Measurements from ENCODE around the gene ERC2. TPM values are rescaled to one million over a fixed set of nuclear protein-coding genes. Genes with fewer than 3 reads are reported as not detected.

The ERC2 gene
- total and polyA plus RNA-seq, 9 donors = 1.2 to 9.4 (median 5.4) TPM

GRCh38 chr3:56157693-56158362 lies 310.4 kb downstream of the ERC2 start:
- Histone ChIP-seq H3K9me3 (no peaks in the 10 kb centered on the region), H3K27me3 (no peaks in the 10 kb centered on the region), H3K4me1 (ENCODE audit: insufficient read depth) (no peaks in the 10 kb centered on the region), H3K4me3 (no peak overlapping the region), H3K27ac (no peak overlapping the region), H3K36me3 (no peaks in the 10 kb centered on the region)
- 85 to 91% (median 90%) methylated on average over 3 of the region's 3 CpGs for WGBS, 3 donors
- DNase-seq = no peak
- TF ChIP-seq POLR2A (IDR thresholded peaks at IDR 0.05) = no peak
- intact Hi-C loops (cut with DNase I) = no loop called here

GRCh38 chr3:56154297-56154696 lies 314.0 kb downstream of the ERC2 start:
- intact Hi-C loops (cut with DNase I) = no loop called here
- Histone ChIP-seq H3K27ac (no peak overlapping the region), H3K4me1 (ENCODE audit: insufficient read depth) (no peaks in the 10 kb centered on the region), H3K4me3 (no peak overlapping the region), H3K27me3 (no peaks in the 10 kb centered on the region), H3K36me3 (no peaks in the 10 kb centered on the region), H3K9me3 (no peaks in the 10 kb centered on the region)
- DNase-seq = no peak
- TF ChIP-seq EP300 (IDR thresholded peaks at IDR 0.05) (no peak), POLR2A (IDR thresholded peaks at IDR 0.05) (no peak), CTCF (IDR thresholded peaks at IDR 0.05) (no peak)
- WGBS, 3 donors = 95 to 97% (median 95%) methylated on average over 1 of the region's 1 CpG

- DNase-seq = no peak
- intact Hi-C loops (cut with DNase I) = no loop called here
- 56 to 60% (median 58%) methylated on average over 3 of the region's 3 CpGs for WGBS, 3 donors
- TF ChIP-seq POLR2A (IDR thresholded peaks at IDR 0.05) = no peak
- no peak for TF ChIP-seq CTCF (IDR thresholded peaks at IDR 0.05)
- no peak for TF ChIP-seq EP300 (IDR thresholded peaks at IDR 0.05)
- Histone ChIP-seq H3K4me1 (ENCODE audit: insufficient read depth) (no peaks in the 10 kb centered on the region), H3K27ac (no peak overlapping the region), H3K36me3 (no peaks in the 10 kb centered on the region), H3K9me3 (no peaks in the 10 kb centered on the region), H3K4me3 (no peak overlapping the region), H3K27me3 (no peaks in the 10 kb centered on the region)
These were observed 320.9 kb downstream of the ERC2 start for GRCh38 chr3:56147354-56147753.

- WGBS, 3 donors = 68 to 83% (median 78%) methylated on average over 2 of the region's 2 CpGs
- Histone ChIP-seq H3K36me3 (no peaks in the 10 kb centered on the region), H3K4me3 (no peak overlapping the region), H3K4me1 (ENCODE audit: insufficient read depth) (no peaks in the 10 kb centered on the region), H3K9me3 (no peaks in the 10 kb centered on the region), H3K27ac (no peak overlapping the region), H3K27me3 (no peaks in the 10 kb centered on the region)
- TF ChIP-seq EP300 (IDR thresholded peaks at IDR 0.05) (no peak), POLR2A (IDR thresholded peaks at IDR 0.05) (no peak), CTCF (IDR thresholded peaks at IDR 0.05) (no peak)
- no peak for DNase-seq
- intact Hi-C loops (cut with DNase I) = no loop called here
These were observed 322.9 kb downstream of the ERC2 start for GRCh38 chr3:56145410-56145809.

GRCh38 chr3:56144805-56145204 lies 323.5 kb downstream of the ERC2 start:
- Histone ChIP-seq H3K36me3 (no peaks in the 10 kb centered on the region), H3K27me3 (no peaks in the 10 kb centered on the region), H3K9me3 (no peaks in the 10 kb centered on the region), H3K4me3 (no peak overlapping the region), H3K4me1 (ENCODE audit: insufficient read depth) (no peaks in the 10 kb centered on the region), H3K27ac (no peak overlapping the region)
- no peak for DNase-seq
- WGBS, 3 donors = 52 to 68% (median 62%) methylated on average over 4 of the region's 4 CpGs
- TF ChIP-seq CTCF (IDR thresholded peaks at IDR 0.05) = no peak
- no peak for TF ChIP-seq POLR2A (IDR thresholded peaks at IDR 0.05)
- no peak for TF ChIP-seq EP300 (IDR thresholded peaks at IDR 0.05)
- intact Hi-C loops (cut with DNase I) = no loop called here

Data from ovary (tissue), 9 donors.